Right lobe of liver (tissue), 4 donors: ENCODE measurements around the gene APBB1.

Source experiments
- CTCF ChIP-seq, 4 donors: fragments of 200-600 bp in 3 of 4; fragments of 450-650 bp in 1 of 4; IDR thresholded peaks; one replicate each; pipeline versions ENCODE4 v1.5.1 to v1.8.0; 2016 to 2022; ENCODE audit warnings: antibody characterized with exemption in 4 of 4, mild to moderate bottlenecking in 2 of 4
- POLR2A ChIP-seq: fragments of 450-650 bp; IDR thresholded peaks from one replicate; pipeline ENCODE4 v1.6.1; 2017; ENCODE audit warnings: antibody characterized with exemption, mild to moderate bottlenecking
- donor health status: DM: no; HTN: no; CAD: no.
- donor health status: DM: no; HTN: no; CAD: no.
- donor health status: DM: no; HTN: yes; CAD: no.

GRCh38 chr11:6413791-6414201 is 5.1 kb downstream of the APBB1 start:
- TF ChIP-seq CTCF (IDR thresholded peaks at IDR 0.05) (no peak), POLR2A (no peak)
